Fibroblast of gingiva (primary cell): ENCODE measurements around the gene NFU1.
"Not testable (repeated sequence)": the region's sequence is repeated elsewhere in the genome, so short reads cannot be mapped to it uniquely, and the experiment has no call there.

Experiments used
- DNase-seq: peaks from one replicate; pipeline ENCODE4 v3.0.0-alpha.2; 2011; ENCODE audit warnings: low read depth

Gene NFU1

DNA sequence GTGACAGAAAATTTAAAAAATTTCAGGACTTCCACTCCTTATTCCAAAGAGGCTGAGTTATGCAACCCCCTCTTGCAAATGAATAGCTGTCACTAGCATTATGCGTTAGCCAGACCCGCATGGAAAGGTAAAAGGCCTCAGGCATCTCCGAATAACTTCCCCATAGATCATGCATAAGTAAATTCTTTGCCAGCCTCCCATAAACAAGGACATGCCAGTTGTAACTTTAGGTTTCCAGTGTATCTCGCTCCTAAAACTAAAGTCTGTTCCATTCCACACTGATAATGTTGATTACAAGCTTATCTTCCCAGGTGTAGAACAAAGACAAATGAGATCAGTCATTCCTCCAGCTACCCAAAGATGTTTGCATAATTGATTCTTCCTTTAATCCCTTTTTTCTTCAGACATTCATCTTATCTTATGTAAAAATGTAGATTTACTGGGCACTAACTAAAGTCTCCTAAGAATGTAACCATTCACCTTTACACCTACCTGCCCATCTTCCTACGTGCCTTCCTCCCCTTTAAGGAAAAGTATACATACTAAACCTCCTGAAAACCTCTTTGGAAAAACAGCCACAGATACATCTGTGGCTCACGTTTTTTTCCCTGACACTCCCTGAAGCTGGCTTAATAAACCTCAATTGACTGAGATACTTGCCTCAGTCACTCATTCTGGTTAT lies 13.6 kb upstream of the NFU1 start:
- no peak for DNase-seq

DNA sequence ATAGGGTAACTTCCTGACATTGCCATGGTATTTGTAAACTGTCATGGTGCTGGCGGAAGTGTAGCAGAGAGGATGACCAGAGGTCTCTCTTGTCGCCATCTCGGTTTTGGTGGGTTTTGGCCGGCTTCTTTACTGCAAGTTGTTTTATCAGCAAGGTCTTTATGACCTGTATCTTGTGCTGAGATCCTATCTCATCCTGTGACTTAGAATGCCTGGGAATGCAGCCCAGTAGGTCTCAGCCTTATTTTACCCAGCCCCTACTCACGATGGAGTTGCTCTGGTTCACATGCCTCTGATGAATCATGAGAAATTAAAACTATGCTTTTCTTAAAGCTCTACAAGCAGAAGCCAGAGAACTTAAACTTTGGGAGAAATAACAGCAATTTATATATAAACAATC lies 12.7 kb upstream of the NFU1 start:
- no peak for DNase-seq

DNA sequence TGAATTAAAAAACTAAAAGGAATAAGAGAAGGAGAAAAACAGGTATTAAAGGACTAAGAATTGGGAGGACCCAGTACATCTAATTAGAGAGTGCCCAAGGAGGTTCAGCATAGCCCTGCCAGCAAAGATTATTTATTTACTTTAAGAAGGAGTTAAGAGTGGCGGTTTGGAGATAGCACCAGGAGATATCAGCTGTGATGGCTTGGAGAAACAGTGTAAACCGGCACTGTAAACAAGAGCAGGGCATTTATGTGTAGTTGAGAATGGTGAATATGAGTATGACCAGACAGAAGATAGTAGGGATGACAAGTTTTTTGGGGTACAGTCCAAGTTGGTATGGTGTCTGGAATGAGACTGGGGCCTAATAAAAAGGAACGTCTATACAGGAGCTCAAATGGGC lies 6.4 kb upstream of the NFU1 start:
- DNase-seq = not testable (repeated sequence)

DNA sequence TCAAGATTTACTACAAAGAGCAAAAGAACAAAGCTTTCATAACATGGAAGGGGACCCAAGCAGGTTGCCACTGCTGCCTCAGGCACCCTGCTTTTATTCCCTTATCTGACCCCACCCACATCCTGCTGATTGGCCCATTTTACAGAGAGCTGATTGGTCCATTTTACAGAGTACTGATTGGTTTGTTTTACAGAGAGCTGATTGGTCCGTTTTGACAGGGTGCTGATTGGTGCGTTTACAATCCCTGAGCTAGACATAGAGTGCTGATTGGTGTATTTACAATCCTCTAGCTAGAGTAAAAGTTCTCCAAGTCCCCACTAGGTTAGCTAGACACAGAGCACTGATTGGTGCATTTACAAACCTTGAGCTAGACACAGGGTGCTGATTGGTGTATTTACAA lies 2.3 kb upstream of the NFU1 start:
- not testable (repeated sequence) for DNase-seq

DNA sequence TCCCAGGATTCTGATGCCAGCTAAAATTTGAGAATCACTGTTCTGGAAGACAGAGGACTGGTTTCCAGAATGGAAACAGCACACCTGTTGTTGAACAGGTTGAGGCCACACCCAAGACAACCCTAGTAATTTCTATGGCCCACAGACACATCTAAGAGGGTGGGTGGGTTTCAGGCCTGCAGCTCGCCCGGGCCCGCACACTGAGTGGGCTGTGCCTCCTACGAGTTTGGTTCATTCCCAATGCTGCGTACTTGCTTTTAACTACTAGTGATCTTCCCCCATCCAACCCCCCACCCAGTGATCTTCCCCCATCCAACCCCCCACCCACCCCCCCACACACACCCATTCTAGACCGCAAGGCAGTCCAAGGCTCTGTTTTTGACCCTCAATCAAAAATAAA lies 1.3 kb upstream of the NFU1 start:
- no peak for DNase-seq

DNA sequence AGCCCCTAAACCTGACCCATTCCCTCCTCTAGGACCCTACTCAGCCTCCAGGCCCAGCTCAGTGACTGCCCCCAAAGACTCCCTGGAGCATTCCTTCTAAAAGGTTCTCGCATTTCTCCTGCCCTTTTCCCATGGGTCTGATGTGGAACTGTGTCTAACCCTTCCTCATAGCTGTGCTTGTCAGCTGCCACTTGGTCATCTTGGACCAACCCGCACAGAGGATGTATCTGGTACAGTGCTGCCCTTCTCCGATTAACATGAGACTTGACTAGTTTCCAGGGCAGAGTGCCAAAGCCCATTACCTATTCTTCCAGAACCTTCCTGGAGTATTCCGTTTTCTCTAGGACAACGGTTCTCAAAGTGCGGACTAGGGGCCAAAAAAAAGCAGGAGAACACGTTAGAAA lies 518 bp upstream of the NFU1 start:
- DNase-seq = no peak

DNA sequence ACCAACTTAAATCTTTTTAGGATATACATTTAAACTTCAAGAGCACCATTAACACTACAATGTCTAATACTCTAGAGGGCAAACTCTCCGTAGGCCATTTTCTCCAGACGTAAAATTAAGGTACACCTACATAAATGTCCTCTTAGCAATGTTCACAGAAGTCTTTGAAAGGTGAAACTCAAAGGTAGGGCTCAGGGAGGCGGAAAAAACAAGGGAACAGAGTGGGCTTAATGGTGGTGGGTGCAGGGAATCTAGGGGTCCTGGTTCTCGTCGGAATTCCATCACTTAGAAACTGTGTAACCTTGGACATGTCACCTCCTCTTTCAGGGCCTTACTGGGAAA lies 668 bp downstream of the NFU1 start:
- no peak for DNase-seq

DNA sequence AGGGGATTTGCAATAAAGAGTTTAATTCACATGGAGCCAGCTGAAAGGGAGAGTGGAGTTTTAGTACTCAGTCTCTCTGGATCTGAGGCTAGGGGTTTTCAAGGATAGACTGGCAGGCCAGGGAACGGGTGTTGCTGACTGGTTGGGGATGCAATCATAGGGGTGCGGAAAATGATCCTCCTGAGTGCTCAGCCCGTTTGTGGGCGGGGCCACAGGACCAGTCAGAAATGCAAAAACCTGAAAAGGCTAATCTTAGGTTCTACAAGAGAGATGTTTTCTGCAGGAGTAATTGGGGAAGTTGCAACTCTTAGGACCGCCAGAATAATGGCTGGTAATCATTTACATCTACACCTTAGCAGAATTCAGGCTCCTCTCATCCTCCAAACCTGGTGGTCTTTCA lies 2.5 kb downstream of the NFU1 start:
- no peak for DNase-seq

DNA sequence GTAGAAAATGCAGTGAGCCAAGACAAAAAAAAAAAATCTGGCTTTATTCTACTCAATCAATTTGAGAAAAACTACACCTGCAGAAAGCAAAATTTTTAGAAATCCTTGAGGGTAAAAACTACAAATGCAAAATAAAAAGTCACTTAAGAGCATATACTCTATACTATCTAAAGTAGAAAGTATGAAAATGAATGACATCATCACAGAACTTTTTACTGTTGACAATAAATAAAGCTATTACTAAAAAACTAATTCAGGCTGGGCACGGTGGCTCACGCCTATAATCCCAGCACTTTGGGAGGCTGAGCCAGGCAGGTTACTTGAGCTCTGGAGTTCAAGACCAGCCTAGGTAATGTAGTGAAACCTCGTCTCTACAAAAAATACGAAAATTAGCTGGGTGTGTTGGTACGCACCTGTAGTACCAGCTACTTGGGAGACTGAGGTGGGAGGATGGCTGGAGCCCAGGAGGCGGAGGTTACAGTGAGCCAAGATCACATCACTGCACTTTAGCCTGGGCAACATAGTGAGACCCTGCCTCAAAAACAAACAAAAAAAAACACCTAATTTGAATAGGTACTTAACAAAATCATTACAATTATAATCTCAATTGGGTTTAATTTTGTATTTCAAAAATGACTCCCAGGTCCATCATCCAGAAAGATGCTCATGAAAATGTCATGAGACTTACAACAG lies 7.6 kb downstream of the NFU1 start:
- no peak for DNase-seq

DNA sequence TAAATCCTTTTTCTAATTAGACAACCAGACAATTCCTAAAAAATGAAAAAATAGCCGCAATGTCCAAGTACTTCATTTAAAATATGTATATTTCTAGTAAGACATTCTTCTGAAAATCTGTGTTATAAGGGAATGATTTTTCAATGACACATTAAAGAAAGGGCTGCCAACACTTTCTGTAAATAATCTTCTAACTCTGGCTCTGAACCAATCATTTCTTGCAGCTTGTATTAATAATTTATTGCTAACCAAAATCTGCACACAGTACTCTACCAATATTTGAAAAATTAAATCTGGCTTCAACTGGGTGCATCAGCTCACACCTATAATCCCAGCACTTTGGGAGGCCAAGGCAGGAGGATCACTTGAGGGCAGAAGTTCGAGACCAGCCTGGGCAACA lies 8.3 kb downstream of the NFU1 start:
- DNase-seq = no peak

DNA sequence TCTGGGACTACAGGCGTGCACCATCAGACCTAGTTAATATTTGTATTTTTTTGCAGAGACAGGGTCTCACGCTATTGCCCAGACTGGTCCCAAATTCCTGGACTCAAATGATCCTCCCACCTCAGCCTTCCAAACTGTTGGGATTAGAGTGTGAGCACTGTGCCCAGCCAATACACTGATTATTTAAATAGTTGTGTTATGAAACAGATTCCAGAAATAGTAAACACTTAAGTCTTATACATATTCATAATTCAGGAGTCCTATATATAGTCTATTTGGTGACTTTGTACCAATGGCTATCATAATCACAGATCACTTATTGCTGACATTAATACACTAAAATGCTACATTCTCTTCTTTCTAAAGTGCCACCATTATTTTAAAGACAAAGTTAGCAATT lies 12.8 kb downstream of the NFU1 start:
- DNase-seq = no peak

DNA sequence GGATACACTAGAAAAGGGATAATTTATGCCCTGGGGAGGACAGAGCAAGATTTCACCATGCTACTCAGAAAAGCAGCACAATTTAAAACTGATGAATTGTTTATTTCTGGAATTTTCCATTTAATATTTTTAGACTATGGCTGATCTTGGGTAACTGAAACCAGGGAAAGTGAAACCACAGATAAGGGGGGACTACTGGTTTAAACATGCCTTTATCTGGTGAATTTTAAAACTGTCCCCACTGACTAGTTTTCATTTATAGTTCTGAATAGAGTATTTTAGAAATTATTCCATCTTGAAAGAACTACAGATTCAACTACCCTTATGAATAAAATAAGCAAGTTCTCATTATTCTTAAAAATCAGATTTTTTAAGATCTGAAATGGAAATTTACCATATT lies 15.0 kb downstream of the NFU1 start:
- no peak for DNase-seq

DNA sequence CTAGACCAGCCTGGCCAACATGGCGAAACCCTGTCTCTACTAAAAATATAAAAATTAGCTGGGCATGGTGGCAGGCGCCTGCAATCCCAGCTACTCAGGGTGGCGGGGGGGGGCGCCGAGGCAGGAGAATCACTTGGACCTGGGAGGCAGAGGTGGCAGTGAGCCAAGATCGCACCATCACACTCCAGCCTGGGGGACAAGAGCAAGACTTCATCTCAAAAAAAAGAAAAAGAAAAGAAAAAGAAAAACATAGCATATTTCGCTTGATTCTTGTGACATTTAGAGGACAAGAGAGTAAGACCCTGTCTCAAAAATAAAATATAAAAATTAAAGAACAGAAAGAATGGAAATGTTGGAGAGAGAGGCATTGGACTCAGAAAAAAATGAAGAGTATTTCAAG lies 18.1 kb downstream of the NFU1 start:
- not testable (repeated sequence) for DNase-seq

DNA sequence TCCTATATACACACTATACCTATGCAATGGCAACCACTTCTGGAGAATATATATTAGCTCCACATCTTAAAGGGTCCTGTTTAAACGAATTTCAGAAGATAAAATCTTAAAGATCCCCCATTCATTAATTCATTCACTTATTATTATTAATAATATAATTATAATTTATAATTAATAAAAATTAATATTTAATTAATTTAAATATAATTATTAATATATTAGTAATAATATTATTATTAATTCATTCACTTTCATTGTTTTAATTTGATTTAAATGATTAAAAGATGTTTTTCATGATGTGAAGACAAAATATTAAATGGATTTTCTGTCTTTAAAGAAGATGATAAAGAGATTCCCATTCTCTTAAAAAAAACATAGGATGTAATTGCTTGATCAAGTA lies 21.1 kb downstream of the NFU1 start:
- no peak for DNase-seq

DNA sequence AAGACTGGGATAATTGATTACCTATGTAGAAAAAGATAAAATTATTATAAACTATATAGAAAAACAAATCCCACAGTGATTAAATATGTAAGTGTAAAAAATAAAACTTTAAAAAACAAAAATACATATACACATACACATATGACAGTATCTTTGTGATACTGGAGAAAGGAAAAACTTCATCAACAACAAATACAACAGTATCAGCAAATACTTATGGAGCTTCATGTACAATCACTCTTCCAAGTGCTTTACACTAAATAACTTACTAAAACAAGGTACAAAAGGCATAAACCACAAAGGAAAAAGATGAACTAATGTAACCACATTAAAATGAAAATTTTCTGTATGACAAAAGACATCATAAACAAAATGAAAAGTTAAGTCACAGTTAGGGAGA lies 26.1 kb downstream of the NFU1 start:
- no peak for DNase-seq

DNA sequence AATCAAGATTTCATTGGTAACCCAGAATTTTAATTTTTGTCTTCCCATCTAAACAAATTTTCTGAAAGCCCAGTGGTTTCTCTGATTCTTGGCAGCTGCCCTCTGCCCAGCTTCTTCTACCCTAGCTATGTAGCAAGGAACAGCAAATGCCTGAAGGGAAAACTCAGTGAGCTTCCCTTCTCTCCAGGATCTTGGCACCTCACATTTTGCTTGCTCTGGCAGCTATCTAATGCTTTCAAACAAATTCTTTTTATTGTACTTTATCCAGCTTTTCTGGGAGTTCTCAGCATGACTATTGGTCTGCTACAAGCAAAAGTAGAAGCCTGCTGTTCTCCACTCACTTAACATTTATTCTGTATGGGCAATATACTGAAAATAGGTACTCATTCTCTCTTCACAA lies 31.9 kb downstream of the NFU1 start:
- no peak for DNase-seq

DNA sequence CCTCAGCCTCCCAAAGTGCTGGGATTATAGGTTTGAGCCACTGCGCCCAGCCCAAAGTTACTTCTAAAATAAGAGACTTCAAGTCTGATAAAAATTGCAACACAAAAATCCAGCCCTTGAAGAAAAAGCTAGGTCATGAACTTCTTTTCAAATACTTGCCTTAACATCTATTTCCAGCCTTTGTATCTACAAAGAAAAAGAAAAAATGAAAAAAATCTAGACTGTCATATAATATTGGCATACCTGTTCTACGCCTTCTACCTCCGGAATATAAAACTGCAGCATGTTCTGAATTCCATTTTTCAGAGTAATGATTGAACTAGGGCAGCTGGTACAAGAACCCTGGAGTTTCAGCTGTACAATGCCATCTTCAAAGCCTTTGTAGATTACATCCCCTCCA lies 37.1 kb downstream of the NFU1 start:
- no peak for DNase-seq

DNA sequence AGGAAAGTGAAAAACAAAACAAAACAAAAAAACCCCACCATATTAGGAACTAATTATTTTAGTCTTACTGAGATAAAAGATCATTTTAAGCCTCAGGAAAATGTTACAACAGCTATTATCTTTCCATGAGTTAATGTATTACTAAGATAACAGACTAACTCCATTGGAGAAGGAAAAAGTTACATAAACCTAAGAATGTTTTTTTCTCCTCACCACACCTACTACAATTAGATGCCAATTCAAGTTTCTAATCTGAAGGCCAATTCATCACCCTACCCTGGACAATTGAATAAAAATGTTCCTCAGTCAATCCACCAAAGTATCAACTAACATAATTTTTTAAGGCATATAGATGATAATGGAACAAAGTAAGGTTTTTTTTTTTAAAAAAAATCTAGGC lies 40.0 kb downstream of the NFU1 start:
- DNase-seq = no peak

DNA sequence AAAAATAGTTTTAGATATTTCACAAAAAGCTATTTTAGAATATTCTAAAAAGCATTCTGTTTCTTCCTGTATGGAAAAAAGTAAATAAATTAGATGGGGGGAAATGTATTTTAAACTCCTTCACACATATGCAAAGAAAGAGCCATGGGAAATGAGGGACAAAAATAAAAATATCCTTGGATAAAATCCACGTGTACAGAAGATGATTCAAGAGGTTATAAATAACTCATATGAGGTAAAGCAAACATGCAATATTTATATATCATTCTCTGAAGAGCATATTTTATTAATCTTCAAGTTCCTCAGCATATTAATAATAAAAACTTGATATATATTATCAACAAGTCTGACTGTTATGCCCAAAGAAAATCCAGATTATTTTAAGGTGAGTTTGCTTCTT lies 41.4 kb downstream of the NFU1 start:
- no peak for DNase-seq

DNA sequence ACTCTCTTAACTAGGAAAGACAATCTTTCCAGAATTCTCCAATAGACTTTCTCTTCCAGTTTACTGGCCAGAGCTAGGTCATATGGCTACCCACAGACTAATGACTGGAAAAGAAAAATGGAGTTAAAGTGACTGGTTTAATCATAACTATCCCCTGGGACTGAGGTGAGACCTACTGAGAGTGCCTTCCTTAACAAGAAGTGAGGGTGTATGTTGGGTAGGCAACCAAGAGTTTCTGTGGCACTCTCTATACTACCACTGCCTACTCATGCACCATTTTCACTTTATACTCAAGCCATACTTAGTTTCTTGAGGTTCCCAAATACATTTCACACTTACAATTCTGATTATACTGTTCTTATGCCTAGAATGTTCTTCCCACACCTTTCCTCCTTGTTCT lies 43.3 kb downstream of the NFU1 start:
- no peak for DNase-seq

DNA sequence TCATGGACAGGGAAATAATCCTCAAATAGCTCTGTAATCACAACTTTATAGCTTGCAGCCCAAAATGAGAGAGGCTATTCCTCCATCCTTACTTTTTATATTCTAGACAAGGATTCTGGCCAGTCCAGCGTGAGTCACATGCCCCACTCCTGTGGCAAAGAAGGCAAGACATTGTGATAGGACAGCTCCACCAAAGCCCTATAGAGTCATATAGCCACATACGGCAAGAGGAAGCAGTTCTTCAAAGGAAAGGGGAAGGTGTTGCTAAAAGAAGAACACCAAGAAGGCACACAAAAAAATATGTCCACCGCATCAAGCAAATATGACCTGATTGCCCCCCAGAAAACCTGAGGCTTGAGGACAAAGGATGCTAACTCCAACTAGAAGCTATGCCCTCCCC lies 46.8 kb downstream of the NFU1 start:
- DNase-seq = no peak

DNA sequence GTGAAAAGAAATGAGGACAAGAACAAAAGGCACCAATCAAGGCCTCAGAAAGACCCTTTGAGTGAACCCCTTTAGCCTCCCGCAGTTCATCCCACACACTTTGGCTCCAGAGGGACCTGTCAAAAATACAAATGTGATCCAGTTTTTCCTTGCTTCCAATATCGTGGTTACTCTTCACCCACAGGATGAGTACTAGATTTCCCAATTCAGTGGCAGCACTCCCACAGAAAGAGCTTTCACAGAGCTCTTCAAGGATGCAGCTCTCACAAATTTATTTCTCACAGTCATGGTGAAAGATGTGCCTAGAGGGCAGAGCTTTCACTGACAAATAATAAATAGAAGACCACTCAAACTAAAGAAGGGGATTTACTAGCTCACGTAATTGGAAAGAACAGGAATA lies 47.2 kb downstream of the NFU1 start:
- no peak for DNase-seq

DNA sequence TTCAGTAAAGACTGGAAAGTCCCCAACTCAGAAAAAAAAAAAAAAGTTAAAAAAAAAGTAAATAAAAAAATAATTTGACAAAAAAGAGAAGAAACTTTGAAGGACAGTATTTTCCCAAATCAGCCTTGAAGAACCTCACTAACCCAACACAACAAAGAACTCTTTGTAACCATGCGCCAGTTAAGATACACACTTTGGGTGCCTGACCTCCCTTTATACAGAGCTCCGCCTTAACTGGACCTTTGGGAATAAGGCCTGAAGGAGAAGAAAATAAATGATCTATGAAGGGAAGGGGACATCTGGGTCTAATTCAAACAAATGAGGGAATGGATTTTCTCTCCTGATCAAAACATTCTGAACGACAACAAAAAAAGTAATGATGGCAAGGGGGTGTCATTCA lies 48.0 kb downstream of the NFU1 start:
- DNase-seq = no peak

DNA sequence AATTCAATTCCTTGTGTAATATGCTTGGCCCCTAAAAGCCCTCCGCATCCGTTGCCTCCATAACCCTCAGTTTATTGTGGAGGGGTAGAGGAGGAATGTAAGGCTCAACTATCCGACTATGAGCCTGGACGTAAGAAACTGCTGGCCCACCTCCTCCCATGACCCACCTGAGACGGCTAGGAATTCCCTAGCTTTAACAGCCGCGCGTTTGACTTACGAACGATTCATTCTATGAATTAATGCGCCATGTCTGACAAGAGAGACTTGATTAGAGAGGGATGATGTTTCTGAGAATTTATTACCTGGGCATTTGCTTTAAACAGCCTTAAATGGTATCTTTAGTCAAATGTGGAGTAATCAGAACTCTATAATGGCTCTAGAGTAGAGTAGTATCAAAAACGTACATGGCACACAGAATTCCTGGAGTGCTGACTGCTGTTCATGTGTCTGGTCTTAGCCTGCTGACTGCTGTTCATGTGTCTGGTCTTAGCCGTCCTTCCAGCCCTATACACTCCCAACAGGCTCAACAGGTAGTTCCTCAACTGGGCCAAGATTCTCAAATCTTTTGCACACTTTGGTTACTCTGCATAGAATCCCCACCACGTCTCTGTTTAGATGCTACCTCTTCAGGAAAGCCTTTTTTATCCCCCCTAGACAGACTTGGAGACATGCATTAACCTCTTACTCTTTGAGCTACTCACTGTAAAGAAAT lies 49.3 kb downstream of the NFU1 start:
- DNase-seq = no peak
